HCT116 (cell line): ENCODE measurements around the gene NKIRAS2. TPM values are rescaled to one million over a fixed set of nuclear protein-coding genes. Genes with fewer than 3 reads are reported as not detected.

ENCODE experiments used
- ATAC-seq: fragments of 200-7000 bp; cut with Tn5 transposase; 2 replicates; pipeline ENCODE4 v1.9.1; 2020; ENCODE audit warnings: mild to moderate bottlenecking, moderate library complexity
- BruUV-seq: library from RNA; stranded (reverse); fragments of 400-500 nt; replicated peaks from 2 replicates; lab custom pipeline; 2021; lab: Mats Ljungman, UMichigan
- CTCF ChIA-PET: fragments of 300-600 bp; sonication (Branson Sonifier 250); formaldehyde crosslinking; loops from one replicate; lab custom pipeline; 2021; ENCODE audit warnings: antibody characterized with exemption; lab: Charles Lee
- POLR2A ChIA-PET: fragments of 300-600, 350-600 bp; sonication (Branson Sonifier 250); formaldehyde crosslinking; loops from one replicate; lab custom pipeline; 2021; ENCODE audit warnings: antibody characterized with exemption; lab: Charles Lee
- RAD21 ChIA-PET, 2 experiments: fragments of 300-600 bp; sonication (Branson Sonifier 250); formaldehyde crosslinking; loops; one replicate each; lab custom pipeline; 2023; ENCODE audit warnings: low total read pairs in 2 of 2; ENCODE audit not compliant: uncharacterized antibody in 2 of 2, unreplicated experiment in 2 of 2, low non-redundant PET in 1 of 2; lab: Charles Lee
- DNase-seq: peaks from one replicate; pipeline ENCODE4 v3.0.0-alpha.2; 2010; ENCODE audit warnings: low read depth, low spot score
- H2AFZ ChIP-seq: fragments of 200-600 bp; shearing (Covaris generic), sonication (generic); 2 replicates; pipeline ENCODE4 v1.6.1; 2017; ENCODE audit warnings: low read depth, mixed run types, mixed read lengths, antibody characterized with exemption, low read length; ENCODE audit not compliant: poor library complexity, severe bottlenecking
- H3K27ac ChIP-seq: 2 replicates; pipeline ENCODE4 v1.5.1; 2012; ENCODE audit warnings: low read depth, low read length
- H3K27me3 ChIP-seq: fragments of 200-600 bp; sonication (generic); 2 replicates; pipeline ENCODE4 v1.6.1; 2016; ENCODE audit warnings: mixed run types, low read length, mixed read lengths; ENCODE audit not compliant: insufficient read depth
- H3K36me3 ChIP-seq, 2 experiments: fragments of 200-500 bp in 1 of 2; fragments of 200-600 bp in 1 of 2; sonication (Bioruptor generic) in 1 of 2; sonication (generic) in 1 of 2; 2 replicates each; pipeline versions ENCODE4 v1.5.1 to v1.6.1; 2014 to 2016; ENCODE audit warnings: low read length in 2 of 2, inconsistent platforms in 1 of 2, mixed read lengths in 1 of 2, mixed run types in 1 of 2; ENCODE audit not compliant: insufficient read depth in 2 of 2, control insufficient read depth in 1 of 2
- H3K4me1 ChIP-seq, 2 experiments: fragments of 200-600 bp in 1 of 2; sonication (generic) in 1 of 2; 2 replicates each; pipeline versions ENCODE4 v1.5.1 to v1.6.1; 2012 to 2017; ENCODE audit warnings: low read length in 2 of 2, inconsistent platforms in 1 of 2, mild to moderate bottlenecking in 1 of 2, mixed read lengths in 1 of 2, mixed run types in 1 of 2, moderate library complexity in 1 of 2; ENCODE audit not compliant: insufficient read depth in 2 of 2, control insufficient read depth in 1 of 2
- H3K4me2 ChIP-seq: fragments of 200-600 bp; sonication (generic); 2 replicates; pipeline ENCODE4 v1.6.1; 2017; ENCODE audit warnings: mixed run types, low read length, mixed read lengths
- H3K4me3 ChIP-seq, 2 experiments: fragments of 200-600 bp in 1 of 2; sonication (generic) in 1 of 2; replicated peaks in 1 of 2; 2 replicates each; pipeline ENCODE4 v1.5.1; 2011 to 2016; ENCODE audit warnings: low read length in 2 of 2, control low read depth in 1 of 2, low read depth in 1 of 2, mild to moderate bottlenecking in 1 of 2, mixed read lengths in 1 of 2, mixed run types in 1 of 2
- H3K79me2 ChIP-seq: fragments of 200-600 bp; sonication (generic); 2 replicates; pipeline ENCODE4 v1.6.1; 2017; ENCODE audit warnings: mild to moderate bottlenecking, mixed run types, low read length, moderate library complexity, mixed read lengths; ENCODE audit not compliant: insufficient read depth
- H3K9ac ChIP-seq: fragments of 200-600 bp; sonication (generic); 2 replicates; pipeline ENCODE4 v1.6.1; 2016; ENCODE audit warnings: low read length, mixed read lengths
- H3K9me2 ChIP-seq: fragments of 200-600 bp; sonication (generic), shearing (Covaris generic); 2 replicates; pipeline ENCODE4 v1.6.1; 2017; ENCODE audit warnings: mixed run types, mild to moderate bottlenecking, moderate library complexity; ENCODE audit not compliant: insufficient read depth
- H3K9me3 ChIP-seq, 2 experiments: fragments of 200-500 bp in 1 of 2; fragments of 200-600 bp in 1 of 2; sonication (Bioruptor generic) in 1 of 2; sonication (generic) in 1 of 2; 2 replicates each; pipeline ENCODE4 v1.6.1; 2014 to 2017; ENCODE audit warnings: low read length in 2 of 2, mixed read lengths in 2 of 2, inconsistent platforms in 1 of 2, low read depth in 1 of 2, mild to moderate bottlenecking in 1 of 2, mixed run types in 1 of 2, moderate library complexity in 1 of 2; ENCODE audit not compliant: control insufficient read depth in 1 of 2, insufficient read depth in 1 of 2
- H4K20me1 ChIP-seq: fragments of 200-600 bp; sonication (generic), shearing (Covaris generic); 2 replicates; pipeline ENCODE4 v1.6.1; 2017; ENCODE audit warnings: mixed run types, mild to moderate bottlenecking, moderate library complexity; ENCODE audit not compliant: insufficient read depth
- CEBPB ChIP-seq: IDR thresholded peaks from 2 replicates; pipeline ENCODE4 v1.6.1; 2012; ENCODE audit warnings: low read depth
- EGR1 ChIP-seq: IDR thresholded peaks from 2 replicates; pipeline ENCODE4 v1.6.1; 2012; ENCODE audit warnings: low read depth
- JUND ChIP-seq: IDR thresholded peaks from 2 replicates; pipeline ENCODE4 v1.6.1; 2012
- SIN3A ChIP-seq: IDR thresholded peaks from 2 replicates; pipeline ENCODE4 v1.6.1; 2012; ENCODE audit warnings: low read depth
- SRF ChIP-seq: IDR thresholded peaks from 2 replicates; pipeline ENCODE4 v1.6.1; 2012; ENCODE audit warnings: low read depth
- intact Hi-C: fragments of 100-400 bp; cut with micrococcal nuclease; formaldehyde crosslinking; loops from 2 replicates; pipeline ENCODE4 v1.10.0; 2022
- total RNA-seq: library from RNA; stranded (reverse); gene quantifications from one replicate; pipeline ENCODE4 v1.2.1, GENCODE V29; 2021; ENCODE audit not compliant: unreplicated experiment
- TF ChIP-seq, protein P1 (sequence below): IDR thresholded peaks from 2 replicates; pipeline ENCODE4 v1.6.1; 2011; ENCODE audit warnings: mild to moderate bottlenecking, low read length, moderate library complexity; ENCODE audit not compliant: insufficient replicate concordance; ENCODE audit errors: extremely low read depth

NKIRAS2 gene
- total RNA-seq, 1 experiment from 2014 or later: 26.4 TPM

DNA sequence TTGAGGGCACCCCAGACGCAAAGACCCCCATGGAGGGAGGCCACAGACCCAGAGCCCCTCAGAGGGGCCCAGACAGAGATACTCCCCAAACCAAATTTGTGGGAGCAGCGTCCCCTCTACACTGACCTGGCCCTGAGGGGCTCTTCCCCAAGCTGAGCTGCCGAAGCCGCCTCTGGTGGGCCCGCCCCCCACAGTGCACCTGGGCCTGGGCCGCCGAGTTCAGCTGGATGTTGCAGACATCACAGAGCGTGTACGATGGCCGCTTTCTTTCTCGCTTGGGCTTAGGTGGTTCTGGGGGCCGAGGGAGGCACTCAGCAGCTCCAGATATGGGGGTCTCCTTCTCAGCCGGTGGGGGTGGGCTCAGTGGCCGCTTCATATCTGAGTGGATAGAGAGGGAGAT, 42.8 kb downstream of the NKIRAS2 start:
- ATAC-seq (no peak), DNase-seq (no peak)
- Histone ChIP-seq H2AFZ (no peak overlapping the region), H3K36me3 (no peaks in the 10 kb centered on the region), H3K4me1 (peaks cover 2 to 9% of the 10 kb centered on the region in 2 experiments; a peak in 1 of 4 replicates), H4K20me1 (no peaks in the 10 kb centered on the region), H3K9me2 (no peaks in the 10 kb centered on the region), H3K4me2 (no peak overlapping the region), H3K9ac (no peak overlapping the region), H3K27me3 (no peaks in the 10 kb centered on the region), H3K4me3 (no peak overlapping the region), H3K79me2 (no peaks in the 10 kb centered on the region), H3K27ac (no peak overlapping the region), H3K9me3 (no peaks in the 10 kb centered on the region)
- POLR2A ChIA-PET: no interaction called here
- CTCF ChIA-PET: interaction anchor here (1.4 kb wide), 1 partner anchor 45 kb away, joined by 4 read pairs; the partner anchor contains the start of gene DNAJC7
- intact Hi-C loops: no loop called here
- TF ChIP-seq JUND (no peak), SRF (no peak), EGR1 (no peak), SIN3A (no peak), CEBPB (no peak)
- TF ChIP-seq, protein P1, sequence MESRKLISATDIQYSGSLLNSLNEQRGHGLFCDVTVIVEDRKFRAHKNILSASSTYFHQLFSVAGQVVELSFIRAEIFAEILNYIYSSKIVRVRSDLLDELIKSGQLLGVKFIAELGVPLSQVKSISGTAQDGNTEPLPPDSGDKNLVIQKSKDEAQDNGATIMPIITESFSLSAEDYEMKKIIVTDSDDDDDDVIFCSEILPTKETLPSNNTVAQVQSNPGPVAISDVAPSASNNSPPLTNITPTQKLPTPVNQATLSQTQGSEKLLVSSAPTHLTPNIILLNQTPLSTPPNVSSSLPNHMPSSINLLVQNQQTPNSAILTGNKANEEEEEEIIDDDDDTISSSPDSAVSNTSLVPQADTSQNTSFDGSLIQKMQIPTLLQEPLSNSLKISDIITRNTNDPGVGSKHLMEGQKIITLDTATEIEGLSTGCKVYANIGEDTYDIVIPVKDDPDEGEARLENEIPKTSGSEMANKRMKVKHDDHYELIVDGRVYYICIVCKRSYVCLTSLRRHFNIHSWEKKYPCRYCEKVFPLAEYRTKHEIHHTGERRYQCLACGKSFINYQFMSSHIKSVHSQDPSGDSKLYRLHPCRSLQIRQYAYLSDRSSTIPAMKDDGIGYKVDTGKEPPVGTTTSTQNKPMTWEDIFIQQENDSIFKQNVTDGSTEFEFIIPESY: no peak
- no TSS peak for BruUV-seq
- RAD21 ChIA-PET: no interaction called here

DNA sequence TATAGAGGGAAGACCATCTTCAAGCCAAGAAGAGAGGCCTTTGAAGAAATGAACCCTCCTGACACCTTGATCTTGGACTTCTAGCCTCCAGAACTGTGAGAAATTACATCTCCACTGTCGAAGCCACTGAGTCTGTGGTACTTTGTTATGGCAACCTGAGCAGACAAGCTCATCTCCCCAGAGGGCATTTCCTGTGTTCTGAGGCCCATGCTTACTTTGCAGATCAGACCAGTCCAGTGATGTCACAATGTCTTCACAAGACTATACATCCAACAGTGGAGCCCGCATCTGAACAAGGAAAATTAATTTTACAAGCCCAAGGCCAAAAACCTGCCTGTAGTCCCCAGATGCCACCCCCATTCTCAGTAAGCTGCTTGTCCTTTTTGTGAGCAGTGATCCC, 45.3 kb downstream of the NKIRAS2 start:
- TF ChIP-seq SRF: no peak
- RAD21 ChIA-PET: no interaction called here
- DNase-seq: no peak
- Histone ChIP-seq H3K4me3 (no peak overlapping the region), H3K9me3 (no peaks in the 10 kb centered on the region), H4K20me1 (no peaks in the 10 kb centered on the region), H2AFZ (no peak overlapping the region), H3K27me3 (no peaks in the 10 kb centered on the region), H3K9me2 (no peaks in the 10 kb centered on the region), H3K9ac (no peak overlapping the region), H3K4me1 (peaks cover 2 to 9% of the 10 kb centered on the region in 2 experiments; a peak in 1 of 4 replicates), H3K36me3 (no peaks in the 10 kb centered on the region), H3K79me2 (no peaks in the 10 kb centered on the region), H3K27ac (no peak overlapping the region), H3K4me2 (no peak overlapping the region)
- no TSS peak for BruUV-seq
- ATAC-seq: no peak
- POLR2A ChIA-PET: no interaction called here
- intact Hi-C loops: no loop called here
- CTCF ChIA-PET: interaction anchor here (1.3 kb wide), 1 partner anchor 9 kb away, joined by 4 read pairs; no protein-coding TSS in a partner anchor
